ENCODE data around the gene PYGB.

Gene PYGB

GRCh38 chr20:25250508-25250907 lies 2.6 kb downstream of the PYGB start:
- no peak for DNase-seq (ENCODE audit: low spot score)
- in situ Hi-C loops (cut with MboI; ENCODE audit: low pct_unique_long_range_greater_than_20kb, low sequenced_read_pairs, unreplicated experiment), result no loop called here
- TF ChIP-seq CTCF (IDR thresholded peaks at IDR 0.05; ENCODE audit: extremely low read depth, insufficient read depth, missing control alignments), result no peak

- DNase-seq (ENCODE audit: low spot score), result no peak
Measured at GRCh38 chr20:25251019-25251418, 3.1 kb downstream of the PYGB start.

GRCh38 chr20:25251558-25251957 lies 3.7 kb downstream of the PYGB start:
- in situ Hi-C loops (cut with MboI; ENCODE audit: low pct_unique_long_range_greater_than_20kb, low sequenced_read_pairs, unreplicated experiment), result no loop called here

More at GRCh38 chr20:25251019-25251418, 3.1 kb downstream of the PYGB start:
- in situ Hi-C loops (cut with MboI; ENCODE audit: low pct_unique_long_range_greater_than_20kb, low sequenced_read_pairs, unreplicated experiment), result no loop called here
- no peak for TF ChIP-seq CTCF (IDR thresholded peaks at IDR 0.05; ENCODE audit: extremely low read depth, insufficient read depth, missing control alignments)

GRCh38 chr20:25252230-25252651 lies 4.4 kb downstream of the PYGB start:
- TF ChIP-seq CTCF (IDR thresholded peaks at IDR 0.05; ENCODE audit: extremely low read depth, insufficient read depth, missing control alignments), result no peak
- DNase-seq (ENCODE audit: low spot score), result no peak
- in situ Hi-C loops (cut with MboI; ENCODE audit: low pct_unique_long_range_greater_than_20kb, low sequenced_read_pairs, unreplicated experiment), result no loop called here

More at GRCh38 chr20:25251558-25251957, 3.7 kb downstream of the PYGB start:
- TF ChIP-seq CTCF (IDR thresholded peaks at IDR 0.05; ENCODE audit: extremely low read depth, insufficient read depth, missing control alignments), result no peak
- DNase-seq (ENCODE audit: low spot score), result no peak

GRCh38 chr20:25252686-25253421 lies 5.0 kb downstream of the PYGB start:
- no peak for TF ChIP-seq CTCF (IDR thresholded peaks at IDR 0.05; ENCODE audit: extremely low read depth, insufficient read depth, missing control alignments)
- in situ Hi-C loops (cut with MboI; ENCODE audit: low pct_unique_long_range_greater_than_20kb, low sequenced_read_pairs, unreplicated experiment), result no loop called here
- no peak for DNase-seq (ENCODE audit: low spot score)

GRCh38 chr20:25253606-25254275 lies 5.9 kb downstream of the PYGB start:
- no peak for TF ChIP-seq CTCF (IDR thresholded peaks at IDR 0.05; ENCODE audit: extremely low read depth, insufficient read depth, missing control alignments)
- in situ Hi-C loops (cut with MboI; ENCODE audit: low pct_unique_long_range_greater_than_20kb, low sequenced_read_pairs, unreplicated experiment), result no loop called here
- DNase-seq (ENCODE audit: low spot score), result no peak
